HEK293 (cell line): Measurements from ENCODE around the gene RAET1L.

Experiments
- GLI4 ChIP-seq: fragments of 450-650 bp; formaldehyde crosslinking; IDR thresholded peaks from 2 replicates; pipeline ENCODE4 v1.5.1; 2016; ENCODE audit warnings: missing biosample characterization, missing genetic modification characterization
- KLF17 ChIP-seq: fragments of 450-650 bp; formaldehyde crosslinking; IDR thresholded peaks from 2 replicates; pipeline ENCODE4 v1.5.1; 2016; ENCODE audit warnings: missing biosample characterization, missing genetic modification characterization
- KLF7 ChIP-seq: fragments of 450-650 bp; formaldehyde crosslinking; IDR thresholded peaks from 2 replicates; pipeline ENCODE4 v1.5.1; 2016; ENCODE audit warnings: missing biosample characterization, missing genetic modification characterization, borderline replicate concordance
- KLF8 ChIP-seq: fragments of 450-650 bp; formaldehyde crosslinking; IDR thresholded peaks from 2 replicates; pipeline ENCODE4 v1.5.1; 2016; ENCODE audit warnings: missing biosample characterization, missing genetic modification characterization
- ZBTB1 ChIP-seq: fragments of 450-650 bp; formaldehyde crosslinking; IDR thresholded peaks from 2 replicates; pipeline ENCODE4 v1.5.1; 2016; ENCODE audit warnings: missing biosample characterization, missing genetic modification characterization
- ZBTB21 ChIP-seq: fragments of 450-650 bp; formaldehyde crosslinking; IDR thresholded peaks from 2 replicates; pipeline ENCODE4 v1.5.1; 2017; ENCODE audit warnings: missing biosample characterization, missing genetic modification characterization
- ZBTB7A ChIP-seq: fragments of 450-650 bp; formaldehyde crosslinking; IDR thresholded peaks from 2 replicates; pipeline ENCODE4 v1.5.1; 2016; ENCODE audit warnings: low read depth, missing biosample characterization, missing genetic modification characterization
- ZNF133 ChIP-seq: fragments of 450-650 bp; formaldehyde crosslinking; IDR thresholded peaks from 2 replicates; pipeline ENCODE4 v1.5.1; 2016; ENCODE audit warnings: missing biosample characterization, missing genetic modification characterization
- ZNF202 ChIP-seq: fragments of 450-650 bp; formaldehyde crosslinking; IDR thresholded peaks from 2 replicates; pipeline ENCODE4 v1.5.1; 2016; ENCODE audit warnings: missing biosample characterization, missing genetic modification characterization, borderline replicate concordance
- ZNF211 ChIP-seq: fragments of 450-650 bp; formaldehyde crosslinking; IDR thresholded peaks from 2 replicates; pipeline ENCODE4 v1.5.1; 2016; ENCODE audit warnings: low read depth, missing biosample characterization, missing genetic modification characterization
- ZNF23 ChIP-seq: fragments of 450-650 bp; formaldehyde crosslinking; IDR thresholded peaks from 2 replicates; pipeline ENCODE4 v1.5.1; 2016; ENCODE audit warnings: missing biosample characterization, missing genetic modification characterization, borderline replicate concordance
- ZNF311 ChIP-seq: fragments of 450-650 bp; formaldehyde crosslinking; IDR thresholded peaks from 2 replicates; pipeline ENCODE4 v1.5.1; 2017; ENCODE audit warnings: missing biosample characterization, missing genetic modification characterization, borderline replicate concordance
- ZNF341 ChIP-seq: fragments of 450-650 bp; formaldehyde crosslinking; IDR thresholded peaks from 2 replicates; pipeline ENCODE4; 2016; ENCODE audit warnings: low read depth, missing biosample characterization, missing genetic modification characterization
- ZNF362 ChIP-seq: fragments of 450-650 bp; formaldehyde crosslinking; IDR thresholded peaks from 2 replicates; pipeline ENCODE4 v1.5.1; 2016; ENCODE audit warnings: missing biosample characterization, missing genetic modification characterization
- ZNF404 ChIP-seq: fragments of 450-650 bp; formaldehyde crosslinking; IDR thresholded peaks from 2 replicates; pipeline ENCODE4 v1.5.1; 2017; ENCODE audit warnings: missing biosample characterization, missing genetic modification characterization
- ZNF433 ChIP-seq: fragments of 450-650 bp; formaldehyde crosslinking; IDR thresholded peaks from 2 replicates; pipeline ENCODE4 v1.5.1; 2016; ENCODE audit warnings: missing biosample characterization, missing genetic modification characterization, low read depth
- ZNF449 ChIP-seq: fragments of 450-650 bp; formaldehyde crosslinking; IDR thresholded peaks from 2 replicates; pipeline ENCODE4 v1.5.1; 2017; ENCODE audit warnings: missing biosample characterization, mild to moderate bottlenecking, missing genetic modification characterization, moderate library complexity
- ZNF521 ChIP-seq: fragments of 450-650 bp; formaldehyde crosslinking; IDR thresholded peaks from 2 replicates; pipeline ENCODE4 v1.5.1; 2017; ENCODE audit warnings: missing biosample characterization, mild to moderate bottlenecking, missing genetic modification characterization
- ZNF548 ChIP-seq: fragments of 450-650 bp; formaldehyde crosslinking; IDR thresholded peaks from 2 replicates; pipeline ENCODE4 v1.5.1; 2016; ENCODE audit warnings: missing biosample characterization, missing genetic modification characterization
- ZNF558 ChIP-seq: fragments of 450-650 bp; formaldehyde crosslinking; IDR thresholded peaks from 2 replicates; pipeline ENCODE4 v1.5.1; 2016; ENCODE audit warnings: missing biosample characterization, missing genetic modification characterization
- ZNF621 ChIP-seq: fragments of 450-650 bp; formaldehyde crosslinking; IDR thresholded peaks from 2 replicates; pipeline ENCODE4 v1.5.1; 2017; ENCODE audit warnings: missing biosample characterization, missing genetic modification characterization
- ZNF692 ChIP-seq: fragments of 450-650 bp; formaldehyde crosslinking; IDR thresholded peaks from 2 replicates; pipeline ENCODE4 v1.5.1; 2016; ENCODE audit warnings: missing biosample characterization, missing genetic modification characterization
- ZNF777 ChIP-seq: fragments of 450-650 bp; formaldehyde crosslinking; IDR thresholded peaks from 2 replicates; pipeline ENCODE4 v1.5.1; 2017; ENCODE audit warnings: missing biosample characterization, missing genetic modification characterization, borderline replicate concordance
- TF ChIP-seq, protein P1 (sequence below): fragments of 450-650 bp; formaldehyde crosslinking; IDR thresholded peaks from 2 replicates; pipeline ENCODE4 v1.5.1; 2016; ENCODE audit warnings: missing biosample characterization, missing genetic modification characterization
- TF ChIP-seq, protein P2 (sequence below): fragments of 450-650 bp; formaldehyde crosslinking; conservative IDR thresholded peaks from 2 replicates; pipeline ENCODE4 v1.5.1; 2016; ENCODE audit warnings: low read depth, missing biosample characterization, missing genetic modification characterization
- TF ChIP-seq, protein P3 (sequence below): fragments of 450-650 bp; formaldehyde crosslinking; IDR thresholded peaks from 2 replicates; pipeline ENCODE4 v1.5.1; 2016; ENCODE audit warnings: missing biosample characterization, missing genetic modification characterization

Gene RAET1L

DNA sequence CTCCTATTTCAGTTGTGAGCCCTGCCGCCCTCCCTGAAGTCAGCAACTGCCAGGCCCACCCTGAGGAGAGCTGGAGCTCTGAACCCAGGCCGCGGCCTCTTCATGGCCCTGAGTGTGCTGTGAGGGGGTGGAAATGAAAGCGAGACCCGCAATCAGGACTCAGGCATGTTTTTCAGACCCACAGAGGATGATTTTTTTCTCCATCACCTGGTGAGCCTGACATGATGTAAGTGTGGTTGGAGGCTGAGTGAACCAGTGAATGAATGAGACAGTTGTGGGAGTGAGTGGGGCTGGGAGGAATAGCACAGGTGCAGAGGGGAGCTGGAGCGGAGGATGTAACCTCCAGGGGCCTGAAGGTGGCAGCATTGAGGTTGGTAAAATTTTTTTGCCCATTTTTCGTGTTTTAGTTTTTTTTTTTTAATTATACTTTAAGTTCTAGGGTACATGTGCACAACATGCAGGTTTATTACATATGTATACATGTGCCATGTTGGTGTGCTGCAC, 18.3 kb downstream of the RAET1L start (continued):
- TF ChIP-seq, protein P1, sequence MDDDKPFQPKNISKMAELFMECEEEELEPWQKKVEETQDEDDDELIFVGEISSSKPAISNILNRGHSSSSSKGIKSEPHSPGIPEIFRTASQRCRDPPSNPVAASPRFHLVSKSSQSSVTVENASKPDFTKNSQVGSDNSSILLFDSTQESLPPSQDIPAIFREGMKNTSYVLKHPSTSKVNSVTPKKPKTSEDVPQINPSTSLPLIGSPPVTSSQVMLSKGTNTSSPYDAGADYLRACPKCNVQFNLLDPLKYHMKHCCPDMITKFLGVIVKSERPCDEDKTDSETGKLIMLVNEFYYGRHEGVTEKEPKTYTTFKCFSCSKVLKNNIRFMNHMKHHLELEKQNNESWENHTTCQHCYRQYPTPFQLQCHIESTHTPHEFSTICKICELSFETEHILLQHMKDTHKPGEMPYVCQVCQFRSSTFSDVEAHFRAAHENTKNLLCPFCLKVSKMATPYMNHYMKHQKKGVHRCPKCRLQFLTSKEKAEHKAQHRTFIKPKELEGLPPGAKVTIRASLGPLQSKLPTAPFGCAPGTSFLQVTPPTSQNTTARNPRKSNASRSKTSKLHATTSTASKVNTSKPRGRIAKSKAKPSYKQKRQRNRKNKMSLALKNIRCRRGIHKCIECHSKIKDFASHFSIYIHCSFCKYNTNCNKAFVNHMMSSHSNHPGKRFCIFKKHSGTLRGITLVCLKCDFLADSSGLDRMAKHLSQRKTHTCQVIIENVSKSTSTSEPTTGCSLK (tag by site-specific recombination): no peak
- TF ChIP-seq, protein P2, sequence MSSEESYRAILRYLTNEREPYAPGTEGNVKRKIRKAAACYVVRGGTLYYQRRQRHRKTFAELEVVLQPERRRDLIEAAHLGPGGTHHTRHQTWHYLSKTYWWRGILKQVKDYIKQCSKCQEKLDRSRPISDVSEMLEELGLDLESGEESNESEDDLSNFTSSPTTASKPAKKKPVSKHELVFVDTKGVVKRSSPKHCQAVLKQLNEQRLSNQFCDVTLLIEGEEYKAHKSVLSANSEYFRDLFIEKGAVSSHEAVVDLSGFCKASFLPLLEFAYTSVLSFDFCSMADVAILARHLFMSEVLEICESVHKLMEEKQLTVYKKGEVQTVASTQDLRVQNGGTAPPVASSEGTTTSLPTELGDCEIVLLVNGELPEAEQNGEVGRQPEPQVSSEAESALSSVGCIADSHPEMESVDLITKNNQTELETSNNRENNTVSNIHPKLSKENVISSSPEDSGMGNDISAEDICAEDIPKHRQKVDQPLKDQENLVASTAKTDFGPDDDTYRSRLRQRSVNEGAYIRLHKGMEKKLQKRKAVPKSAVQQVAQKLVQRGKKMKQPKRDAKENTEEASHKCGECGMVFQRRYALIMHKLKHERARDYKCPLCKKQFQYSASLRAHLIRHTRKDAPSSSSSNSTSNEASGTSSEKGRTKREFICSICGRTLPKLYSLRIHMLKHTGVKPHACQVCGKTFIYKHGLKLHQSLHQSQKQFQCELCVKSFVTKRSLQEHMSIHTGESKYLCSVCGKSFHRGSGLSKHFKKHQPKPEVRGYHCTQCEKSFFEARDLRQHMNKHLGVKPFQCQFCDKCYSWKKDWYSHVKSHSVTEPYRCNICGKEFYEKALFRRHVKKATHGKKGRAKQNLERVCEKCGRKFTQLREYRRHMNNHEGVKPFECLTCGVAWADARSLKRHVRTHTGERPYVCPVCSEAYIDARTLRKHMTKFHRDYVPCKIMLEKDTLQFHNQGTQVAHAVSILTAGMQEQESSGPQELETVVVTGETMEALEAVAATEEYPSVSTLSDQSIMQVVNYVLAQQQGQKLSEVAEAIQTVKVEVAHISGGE (tag by site-specific recombination): no peak
- no peak for TF ChIP-seq ZNF202 (tag by site-specific recombination)
- TF ChIP-seq ZNF521 (tag by site-specific recombination): no peak
- TF ChIP-seq ZNF433 (tag by site-specific recombination): no peak
- TF ChIP-seq KLF7 (tag by site-specific recombination): no peak
- TF ChIP-seq KLF8 (tag by site-specific recombination): no peak
- no peak for TF ChIP-seq ZBTB1 (tag by site-specific recombination)
- TF ChIP-seq ZNF449 (tag by site-specific recombination): no peak
- TF ChIP-seq ZNF341 (tag by site-specific recombination): peak; percentile 90
- no peak for TF ChIP-seq ZNF548 (tag by site-specific recombination)
- TF ChIP-seq ZNF621: no peak
- 0 out of 2 replicates have a peak, but pooled peaks have one; percentile 9 for TF ChIP-seq KLF17 (tag by site-specific recombination)
- TF ChIP-seq ZNF133: no peak
- TF ChIP-seq ZNF311 (tag by site-specific recombination): no peak
- no peak for TF ChIP-seq GLI4 (tag by site-specific recombination)
- TF ChIP-seq ZBTB7A (tag by site-specific recombination): no peak
- TF ChIP-seq ZNF692 (tag by site-specific recombination): no peak
- peak; percentile 72; the same call in 1 of the 2 replicates for TF ChIP-seq ZNF362 (tag by site-specific recombination)
- TF ChIP-seq, protein P3, sequence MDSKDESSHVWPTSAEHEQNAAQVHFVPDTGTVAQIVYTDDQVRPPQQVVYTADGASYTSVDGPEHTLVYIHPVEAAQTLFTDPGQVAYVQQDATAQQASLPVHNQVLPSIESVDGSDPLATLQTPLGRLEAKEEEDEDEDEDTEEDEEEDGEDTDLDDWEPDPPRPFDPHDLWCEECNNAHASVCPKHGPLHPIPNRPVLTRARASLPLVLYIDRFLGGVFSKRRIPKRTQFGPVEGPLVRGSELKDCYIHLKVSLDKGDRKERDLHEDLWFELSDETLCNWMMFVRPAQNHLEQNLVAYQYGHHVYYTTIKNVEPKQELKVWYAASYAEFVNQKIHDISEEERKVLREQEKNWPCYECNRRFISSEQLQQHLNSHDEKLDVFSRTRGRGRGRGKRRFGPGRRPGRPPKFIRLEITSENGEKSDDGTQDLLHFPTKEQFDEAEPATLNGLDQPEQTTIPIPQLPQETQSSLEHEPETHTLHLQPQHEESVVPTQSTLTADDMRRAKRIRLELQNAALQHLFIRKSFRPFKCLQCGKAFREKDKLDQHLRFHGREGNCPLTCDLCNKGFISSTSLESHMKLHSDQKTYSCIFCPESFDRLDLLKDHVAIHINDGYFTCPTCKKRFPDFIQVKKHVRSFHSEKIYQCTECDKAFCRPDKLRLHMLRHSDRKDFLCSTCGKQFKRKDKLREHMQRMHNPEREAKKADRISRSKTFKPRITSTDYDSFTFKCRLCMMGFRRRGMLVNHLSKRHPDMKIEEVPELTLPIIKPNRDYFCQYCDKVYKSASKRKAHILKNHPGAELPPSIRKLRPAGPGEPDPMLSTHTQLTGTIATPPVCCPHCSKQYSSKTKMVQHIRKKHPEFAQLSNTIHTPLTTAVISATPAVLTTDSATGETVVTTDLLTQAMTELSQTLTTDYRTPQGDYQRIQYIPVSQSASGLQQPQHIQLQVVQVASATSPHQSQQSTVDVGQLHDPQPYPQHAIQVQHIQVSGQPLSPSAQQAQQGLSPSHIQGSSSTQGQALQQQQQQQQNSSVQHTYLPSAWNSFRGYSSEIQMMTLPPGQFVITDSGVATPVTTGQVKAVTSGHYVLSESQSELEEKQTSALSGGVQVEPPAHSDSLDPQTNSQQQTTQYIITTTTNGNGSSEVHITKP (tag by site-specific recombination): peak; percentile 74
- no peak for TF ChIP-seq ZNF558
- no peak for TF ChIP-seq ZNF404 (tag by site-specific recombination)
- no peak for TF ChIP-seq ZNF23 (tag by site-specific recombination)
- TF ChIP-seq ZNF777: no peak
- TF ChIP-seq ZBTB21: no peak
- TF ChIP-seq ZNF211 (tag by site-specific recombination): no peak
